22Rv1 (cell line): ENCODE results near the gene PRKCQ.

Experiments
- CTCF ChIP-seq: fragments of 450-650 bp; IDR thresholded peaks from 2 replicates; pipeline ENCODE4 v1.5.1; 2017; ENCODE audit warnings: mild to moderate bottlenecking
- ZFX ChIP-seq: fragments of 450-650 bp; IDR thresholded peaks from 2 replicates; pipeline ENCODE4 v1.6.1; 2017; ENCODE audit warnings: antibody characterized with exemption, borderline replicate concordance

GRCh38 chr10:6464862-6465430 lies 115.1 kb downstream of the PRKCQ start:
- TF ChIP-seq CTCF (no peak), ZFX (no peak)
